Adrenal gland (tissue), 12 donors: ENCODE results near the gene SNAPC5. TPM values are rescaled to one million over a fixed set of nuclear protein-coding genes. Genes with fewer than 3 reads are reported as not detected.

Source experiments
- DNase-seq, 7 donors: peaks; one replicate each; pipeline ENCODE4 v3.0.0-alpha.2; 2019 to 2020
- H3K27ac ChIP-seq, 5 donors: fragments of 200-600 bp; sonication (generic) in 4 of 5; 1 replicate in 3 of 5; 2 replicates in 2 of 5; pipeline versions ENCODE4 v1.5.1 to v1.8.0; 2016 to 2020; ENCODE audit warnings: mild to moderate bottlenecking in 1 of 5
- H3K27me3 ChIP-seq: fragments of 200-600 bp; 2 replicates; pipeline ENCODE4 v1.8.0; 2021
- H3K36me3 ChIP-seq, 2 donors: fragments of 200-600 bp; replicated peaks in 1 of 2; 1 replicate in 1 of 2; 2 replicates in 1 of 2; pipeline versions ENCODE4 v1.5.1 to v1.8.0; 2018 to 2022
- H3K4me1 ChIP-seq, 2 donors: fragments of 200-600 bp; replicated peaks in 1 of 2; 1 replicate in 1 of 2; 2 replicates in 1 of 2; pipeline versions ENCODE4 v1.5.1 to v1.8.0; 2018 to 2021
- H3K4me3 ChIP-seq, 4 donors: fragments of 200-600 bp; sonication (generic) in 3 of 4; one replicate each; pipeline ENCODE4 v1.5.1; 2016 to 2018
- H3K9me3 ChIP-seq, 3 donors: fragments of 200-600 bp; sonication (generic) in 1 of 3; replicated peaks in 1 of 3; 1 replicate in 2 of 3; 2 replicates in 1 of 3; pipeline versions ENCODE4 v1.5.1 to v1.8.0; 2016 to 2021
- CTCF ChIP-seq, 6 experiments: fragments of 450-650 bp in 4 of 6; fragments of 200-600 bp in 2 of 6; sonication (generic) in 1 of 6; IDR thresholded peaks; 1 replicate in 5 of 6; 2 replicates in 1 of 6; pipeline versions ENCODE4 v1.5.1 to v1.8.0; 2016 to 2021; ENCODE audit warnings: antibody characterized with exemption in 6 of 6, mild to moderate bottlenecking in 2 of 6, moderate library complexity in 1 of 6
- POLR2A ChIP-seq, 2 donors: fragments of 450-650 bp; IDR thresholded peaks; one replicate each; pipeline ENCODE4 v1.6.1; 2017; ENCODE audit warnings: antibody characterized with exemption in 2 of 2, mild to moderate bottlenecking in 2 of 2, moderate library complexity in 1 of 2
- WGBS, 4 donors: extraction: QIAGEN DNeasy Blood & Tissue Kit in 2 of 4; methylation state at CpG; one replicate each; pipeline versions ENCODE4 v1.1.5 to v1.1.7; 2013 to 2017; 5-methylcytosine and 5-hydroxymethylcytosine counted together
- intact Hi-C, 2 donors: fragments of 100-400 bp; cut with DNase I; formaldehyde crosslinking; loops; one replicate each; pipeline versions ENCODE4 v1.14.1 to v1.15.0; 2022 to 2023
- polyA plus RNA-seq, 3 donors: library from polyadenylated mRNA; stranded (reverse); fragments of 200-250 nt in 2 of 3; fragments of 350-450 nt in 1 of 3; fragmentation: Illumina TruSeq in 1 of 3; extraction: RNeasy Lipid Tissue Mini Kit (QIAGEN cat#74804) in 1 of 3; gene quantifications; one replicate each; pipeline ENCODE4 v1.2.3, GENCODE V29; 2013 to 2014
- total RNA-seq, 9 donors: library from RNA; depleted of rRNA in 4 of 9; stranded (reverse); fragments of >200 nt in 4 of 9; fragments of 120-200 nt in 1 of 9; fragmentation: NEBNext Ultra II Directional in 1 of 9; extraction: Animal tissue kit (Norgen Biotek cat#: 25700) in 1 of 9; gene quantifications; one replicate each; pipeline versions ENCODE4 v1.1.0 to v1.2.4, GENCODE V29; 2013 to 2023
- donor health status: healthy with polysubstance abuse.
- donor health status: Bipolar disorder and iron deficiency.
- donor health status: DM: yes; HTN: yes; CAD: no.
- donor health status: DM: no; HTN: no; CAD: no.
- donor health status: DM: no; HTN: no; CAD: no.
- donor health status: DM: yes; HTN: yes; CAD: no.

SNAPC5 gene
- total and polyA plus RNA-seq, 12 donors, result 24.4 to 64.1 (median 31.9) TPM

GRCh38 chr15:66535056-66535455 is 37.5 kb upstream of the SNAPC5 start:
- DNase-seq, result no peak
- Histone ChIP-seq H3K27ac (no peak overlapping the region), H3K27me3 (no peaks in the 10 kb centered on the region), H3K4me3 (no peak overlapping the region), H3K36me3 (no peaks in the 10 kb centered on the region), H3K4me1 (no peaks in the 10 kb centered on the region), H3K9me3 (no peaks in the 10 kb centered on the region)
- no peak for TF ChIP-seq CTCF (IDR thresholded peaks at IDR 0.05)
- no peak for TF ChIP-seq POLR2A (IDR thresholded peaks at IDR 0.05)
- intact Hi-C loops, result no loop called here
- WGBS, 4 donors, result 87 to 98% (median 94%) methylated on average over 9 of the region's 9 CpGs

- intact Hi-C loops, result no loop called here
- Histone ChIP-seq H3K36me3 (no peaks in the 10 kb centered on the region), H3K27me3 (no peaks in the 10 kb centered on the region), H3K4me3 (no peak overlapping the region), H3K4me1 (no peaks in the 10 kb centered on the region), H3K27ac (no peak overlapping the region), H3K9me3 (no peaks in the 10 kb centered on the region)
- WGBS, 4 donors, result 85 to 92% (median 88%) methylated on average over 4 of the region's 4 CpGs
- DNase-seq, result no peak
- TF ChIP-seq POLR2A (IDR thresholded peaks at IDR 0.05) (no peak), CTCF (IDR thresholded peaks at IDR 0.05) (no peak)
Measured at GRCh38 chr15:66524838-66525237, 27.3 kb upstream of the SNAPC5 start.

GRCh38 chr15:66523926-66524325 is 26.4 kb upstream of the SNAPC5 start:
- WGBS, 4 donors, result 93 to 95% (median 95%) methylated on average over 3 of the region's 3 CpGs
- no peaks in the 10 kb centered on the region for H3K36me3 ChIP-seq
- no peak for TF ChIP-seq CTCF (IDR thresholded peaks at IDR 0.05)
- no peak for TF ChIP-seq POLR2A (IDR thresholded peaks at IDR 0.05)
- no peak overlapping the region for H3K4me3 ChIP-seq
- no peak overlapping the region for H3K27ac ChIP-seq
- intact Hi-C loops, result no loop called here
- H3K4me1 ChIP-seq, result no peaks in the 10 kb centered on the region
- DNase-seq, result no peak
- H3K9me3 ChIP-seq, result no peaks in the 10 kb centered on the region
- H3K27me3 ChIP-seq, result no peaks in the 10 kb centered on the region

GRCh38 chr15:66515901-66516322 is 18.4 kb upstream of the SNAPC5 start:
- Histone ChIP-seq H3K4me1 (no peaks in the 10 kb centered on the region), H3K4me3 (no peak overlapping the region), H3K9me3 (no peaks in the 10 kb centered on the region), H3K27ac (no peak overlapping the region), H3K27me3 (no peaks in the 10 kb centered on the region), H3K36me3 (no peaks in the 10 kb centered on the region)
- 94 to 100% (median 99%) methylated on average over 1 to 2 of the region's 2 CpGs for WGBS, 4 donors
- intact Hi-C loops, result no loop called here
- TF ChIP-seq POLR2A (IDR thresholded peaks at IDR 0.05), result no peak
- no peak for TF ChIP-seq CTCF (IDR thresholded peaks at IDR 0.05)
- no peak for DNase-seq
